HG02571 (cell line): ENCODE data around the gene SPRING1.

Source experiments
- ATAC-seq: cut with Tn5 transposase; IDR thresholded peaks from one replicate; pipeline ENCODE4 v1.9.1; 2021; ENCODE audit warnings: mild to moderate bottlenecking, moderate library complexity; ENCODE audit not compliant: unreplicated experiment

Gene SPRING1

DNA sequence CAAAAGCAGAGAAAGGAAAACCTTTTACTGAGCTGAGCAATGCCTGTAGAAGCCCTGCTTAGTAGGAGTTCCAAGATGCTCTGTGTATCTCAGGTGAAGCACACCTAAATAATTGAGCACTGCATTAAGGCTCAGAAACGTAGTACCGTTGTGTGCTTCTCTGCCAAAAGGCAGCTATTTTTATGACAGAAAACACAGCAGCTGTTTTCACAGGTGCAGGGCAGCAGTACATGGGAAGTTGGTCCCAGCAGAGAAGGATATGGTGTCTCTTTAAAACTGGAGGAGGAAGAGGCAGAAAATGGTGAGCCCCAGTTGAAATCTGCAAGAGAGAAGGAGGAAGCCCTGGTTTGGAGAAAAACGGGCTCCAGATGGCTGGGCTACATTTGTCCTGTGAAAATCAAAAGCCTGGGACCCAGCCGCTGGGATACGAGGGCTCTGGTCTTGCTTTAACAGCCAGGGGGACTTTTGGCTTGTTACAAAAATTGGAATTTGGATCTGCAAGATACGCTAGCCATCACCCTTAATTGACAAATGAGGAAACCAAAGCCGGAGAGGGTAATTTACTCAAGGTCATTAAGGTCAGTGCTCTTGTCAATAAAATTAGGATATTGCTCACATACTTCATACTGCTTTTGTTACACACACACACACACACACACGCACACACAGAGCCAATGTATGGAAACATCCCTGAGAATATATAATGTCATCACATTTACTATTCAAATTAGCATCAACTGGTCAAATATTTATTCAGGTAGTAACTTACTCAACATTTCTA is 27.3 kb downstream of the SPRING1 start:
- no peak for ATAC-seq

DNA sequence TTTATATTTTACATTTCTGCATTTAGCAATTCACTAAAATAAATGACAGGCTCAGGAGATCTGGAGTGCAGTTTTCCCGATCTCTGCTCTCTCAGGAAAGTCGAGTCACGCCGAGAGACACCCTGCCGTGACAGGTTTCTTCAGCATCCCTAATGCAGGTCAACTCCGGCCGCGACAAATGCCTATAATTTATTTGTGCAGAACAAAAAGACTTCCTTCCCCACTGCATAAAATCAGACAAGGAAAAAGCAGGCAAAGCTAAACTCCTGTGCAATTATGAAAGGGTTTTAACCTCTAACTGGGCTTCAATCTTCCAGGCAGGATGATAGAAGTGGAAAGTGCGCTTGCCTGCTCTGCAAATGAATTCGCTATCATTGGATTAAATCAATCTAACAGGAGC is 28.1 kb downstream of the SPRING1 start:
- ATAC-seq: no peak

DNA sequence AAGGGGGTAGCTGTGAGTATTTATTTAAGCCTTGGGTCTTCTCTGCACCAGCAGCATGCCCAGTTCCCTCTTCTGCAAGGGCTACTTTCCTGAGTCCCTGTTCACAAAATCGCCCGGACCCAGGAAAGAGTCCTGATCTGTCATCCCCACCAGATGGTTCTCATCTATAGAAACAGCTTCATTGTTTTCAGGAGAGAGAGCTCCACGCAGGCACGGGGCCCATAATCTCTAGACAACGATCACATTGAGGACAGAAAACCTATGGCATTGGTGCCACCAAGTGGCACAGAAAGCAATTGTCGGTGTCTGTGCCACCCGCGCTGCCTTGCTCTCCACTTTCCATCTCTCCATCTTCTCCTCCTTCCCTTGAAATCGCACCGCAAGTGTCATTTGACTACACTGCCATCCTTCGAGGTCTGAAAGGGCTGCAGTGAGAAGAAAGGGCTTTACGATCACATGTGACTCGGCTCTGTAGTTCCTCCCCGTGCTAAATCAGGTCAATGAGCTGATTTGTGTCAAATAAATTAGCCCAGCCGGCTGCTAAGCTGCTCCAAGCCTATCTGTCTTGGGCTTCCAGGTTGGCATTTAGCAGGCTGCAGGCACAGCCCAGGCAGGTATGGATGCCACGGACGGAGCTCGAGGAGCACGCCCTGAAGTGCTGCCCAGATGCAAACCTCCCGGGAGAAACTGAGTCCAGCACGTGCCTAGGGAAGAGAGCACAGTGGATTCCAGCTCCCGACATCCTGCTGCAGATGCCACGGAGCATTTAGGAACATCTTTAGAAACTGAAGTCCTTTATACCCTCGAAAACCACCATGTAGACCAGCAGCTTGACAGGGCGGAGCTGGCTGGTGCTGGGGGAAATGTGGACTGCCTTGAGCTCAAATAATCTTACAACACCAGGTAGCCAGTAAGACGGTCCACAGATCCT is 28.8 kb downstream of the SPRING1 start:
- no peak for ATAC-seq

DNA sequence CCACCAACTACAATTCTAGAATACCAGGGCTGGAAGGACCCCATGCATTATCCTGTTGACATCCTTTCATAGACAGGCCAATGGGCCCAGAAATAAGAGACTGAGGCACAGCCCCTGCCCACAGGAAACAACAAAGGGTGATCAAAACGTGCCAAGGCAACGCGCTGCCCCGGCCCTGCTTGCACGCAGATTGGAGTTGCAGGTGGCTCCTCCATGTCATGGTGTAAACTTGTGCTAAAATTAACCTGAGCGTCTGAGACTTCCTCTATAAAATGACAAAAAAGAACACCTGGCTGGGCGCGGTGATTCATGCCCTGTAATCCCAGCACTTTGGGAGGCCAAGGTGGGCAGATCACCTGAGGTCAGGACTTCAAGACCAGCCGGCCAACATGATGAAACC is 30.1 kb downstream of the SPRING1 start:
- no peak for ATAC-seq

DNA sequence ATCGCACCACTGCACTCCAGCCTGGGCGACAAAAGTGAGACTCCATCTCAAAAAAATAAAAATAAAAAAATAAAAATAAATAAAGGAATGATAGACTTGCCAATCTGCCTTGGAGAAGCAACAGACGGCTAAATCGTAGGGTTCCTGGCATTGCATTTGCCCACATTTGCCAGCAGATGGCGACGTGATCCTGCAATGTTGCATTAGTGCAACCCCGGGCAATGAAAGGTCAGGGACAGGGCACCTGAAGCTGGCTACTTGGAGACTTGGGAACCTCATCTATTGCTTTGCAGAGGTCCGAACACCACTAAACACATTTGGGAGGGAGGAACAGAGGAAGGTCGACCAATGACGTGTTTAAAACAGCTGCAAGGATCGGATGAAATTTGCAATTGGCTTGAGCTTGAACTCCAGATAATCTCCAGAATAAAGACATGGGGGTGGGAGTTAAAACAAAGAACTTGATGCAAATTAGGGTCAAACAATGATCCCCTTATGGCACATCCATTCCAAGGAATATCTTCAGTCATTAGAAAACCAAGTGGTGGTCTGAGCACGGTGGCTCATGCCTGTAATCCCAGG is 34.6 kb downstream of the SPRING1 start:
- ATAC-seq: no peak

DNA sequence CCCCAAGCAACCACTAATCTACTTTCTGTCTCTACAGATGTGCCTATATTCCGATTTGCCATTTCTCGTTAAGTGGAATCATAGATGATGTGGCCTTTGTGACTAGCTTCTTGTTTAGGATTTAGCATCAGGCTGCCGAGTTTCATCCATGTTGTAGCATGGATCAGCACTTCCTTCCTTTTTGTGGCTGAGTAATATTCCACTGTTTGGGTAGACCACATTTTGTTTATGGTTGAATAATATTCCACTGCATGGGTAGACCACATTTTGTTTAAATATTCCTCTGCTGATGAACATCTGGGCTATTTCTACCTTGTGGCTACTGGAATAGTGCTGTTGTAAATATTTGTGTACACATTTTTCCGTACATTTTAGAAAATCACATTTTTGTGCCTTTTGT is 36.4 kb downstream of the SPRING1 start:
- no peak for ATAC-seq

DNA sequence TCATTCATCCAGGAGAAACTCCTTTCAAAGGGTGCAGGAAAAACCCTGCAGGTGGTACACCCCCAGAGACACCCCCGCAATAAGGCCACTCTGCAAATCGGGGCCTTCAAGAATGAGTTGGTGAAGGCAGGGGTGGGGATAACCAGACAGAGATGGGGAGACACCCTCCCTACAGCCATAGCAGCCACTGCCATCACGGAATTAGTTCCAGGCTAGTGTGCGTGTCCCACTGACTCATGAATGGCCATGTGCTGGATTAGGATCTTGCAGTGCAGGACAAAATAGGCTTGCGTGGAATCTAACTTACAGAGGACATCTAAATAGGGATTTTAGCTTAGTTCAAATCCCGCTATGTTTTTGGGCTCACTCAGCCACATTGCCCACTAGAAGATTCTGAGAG is 37.8 kb downstream of the SPRING1 start:
- no peak for ATAC-seq

DNA sequence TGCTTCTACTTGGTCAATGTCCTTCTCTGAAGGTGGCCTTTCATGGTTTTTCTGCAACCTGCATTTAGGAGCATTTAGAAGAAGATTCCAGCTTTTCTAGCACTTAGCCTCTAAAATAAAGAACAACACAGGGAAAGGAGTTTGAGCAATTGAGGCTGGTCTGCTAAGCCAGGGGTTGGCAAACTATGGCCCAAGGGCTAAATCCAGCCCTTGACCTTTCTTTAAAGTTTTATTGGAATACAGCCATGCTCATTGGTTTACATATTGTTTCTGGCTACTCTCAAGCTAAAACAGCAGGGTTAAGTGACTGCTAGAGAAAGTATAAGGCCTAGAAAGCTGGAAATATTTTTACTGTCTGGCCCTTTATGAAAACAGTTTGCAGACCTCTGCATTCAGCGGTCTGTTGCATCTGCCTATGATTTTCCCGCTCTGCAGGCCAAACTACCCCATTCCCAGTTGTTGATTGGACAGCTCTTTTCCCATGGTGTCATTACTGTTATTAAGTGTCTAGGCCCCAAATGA is 39.3 kb downstream of the SPRING1 start:
- no peak for ATAC-seq

DNA sequence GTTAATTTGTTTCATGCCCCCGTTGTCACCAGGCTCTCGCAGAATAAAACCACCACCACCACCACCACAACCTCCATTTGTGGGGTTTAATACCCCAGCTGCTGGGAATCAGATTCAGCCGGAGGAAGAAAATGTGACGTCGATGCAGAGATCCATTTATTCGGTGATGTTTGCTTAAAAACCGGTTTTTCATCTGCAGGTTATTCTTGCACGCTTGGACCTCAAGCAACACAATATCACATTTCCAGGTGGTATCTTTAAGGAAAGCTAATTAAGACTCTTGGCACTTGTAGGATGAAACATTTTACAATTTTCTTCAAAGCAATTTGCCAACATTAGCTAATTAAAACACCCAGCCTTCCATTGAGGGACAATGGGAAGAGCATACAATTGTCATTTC is 39.8 kb downstream of the SPRING1 start:
- ATAC-seq: no peak

DNA sequence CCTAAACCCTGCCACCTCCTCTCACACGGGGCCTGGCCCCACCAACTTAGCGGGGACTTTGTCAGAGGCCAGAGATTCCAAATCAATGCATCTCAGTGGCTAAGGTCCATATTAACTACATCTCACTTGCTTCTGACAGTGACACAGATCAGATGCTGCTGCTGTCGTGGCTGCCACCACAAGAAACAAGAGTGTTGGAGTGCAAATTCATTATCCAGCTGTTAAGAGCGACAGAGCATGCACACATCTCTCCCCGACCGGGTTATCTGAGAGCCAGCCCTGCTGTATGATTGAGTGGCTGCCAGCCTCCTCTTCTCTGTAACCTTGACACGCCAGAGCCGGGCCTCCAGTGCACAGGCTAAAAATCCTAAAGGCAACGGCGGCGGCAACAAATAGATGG is 40.2 kb downstream of the SPRING1 start:
- ATAC-seq: no peak

DNA sequence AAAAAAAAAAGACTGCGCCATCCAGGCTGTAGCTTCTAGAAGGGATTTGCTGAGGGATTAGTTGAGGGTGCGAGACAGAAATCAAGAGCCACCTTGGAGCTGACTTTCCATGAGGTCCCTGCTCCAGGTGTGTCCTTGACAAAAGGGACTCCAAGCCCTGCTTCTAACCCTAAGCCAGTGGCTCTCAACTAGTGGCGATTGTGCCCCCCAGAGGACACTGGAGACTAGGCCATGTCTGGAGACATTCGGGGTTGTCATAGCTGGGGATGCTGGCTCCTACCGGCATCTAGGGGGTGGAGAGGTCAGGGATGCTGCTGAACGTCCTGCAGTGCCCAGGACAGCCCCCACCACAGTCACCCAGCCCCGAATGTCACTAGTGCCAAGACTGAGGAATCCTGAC is 40.6 kb downstream of the SPRING1 start:
- no peak for ATAC-seq

DNA sequence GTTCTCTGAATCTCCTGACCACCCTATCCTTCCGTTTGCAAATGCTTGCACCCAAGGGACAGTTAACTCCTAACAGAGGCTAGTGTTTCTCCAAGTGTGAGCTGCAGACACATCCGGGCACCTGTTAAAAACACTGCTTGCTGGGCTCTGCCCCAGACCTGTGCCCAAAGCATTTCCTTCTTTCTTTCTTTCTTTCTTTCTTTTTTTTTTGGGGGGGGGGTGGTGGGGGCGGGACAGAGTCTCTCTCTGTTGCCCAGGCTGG is 42.5 kb downstream of the SPRING1 start:
- ATAC-seq: no peak

DNA sequence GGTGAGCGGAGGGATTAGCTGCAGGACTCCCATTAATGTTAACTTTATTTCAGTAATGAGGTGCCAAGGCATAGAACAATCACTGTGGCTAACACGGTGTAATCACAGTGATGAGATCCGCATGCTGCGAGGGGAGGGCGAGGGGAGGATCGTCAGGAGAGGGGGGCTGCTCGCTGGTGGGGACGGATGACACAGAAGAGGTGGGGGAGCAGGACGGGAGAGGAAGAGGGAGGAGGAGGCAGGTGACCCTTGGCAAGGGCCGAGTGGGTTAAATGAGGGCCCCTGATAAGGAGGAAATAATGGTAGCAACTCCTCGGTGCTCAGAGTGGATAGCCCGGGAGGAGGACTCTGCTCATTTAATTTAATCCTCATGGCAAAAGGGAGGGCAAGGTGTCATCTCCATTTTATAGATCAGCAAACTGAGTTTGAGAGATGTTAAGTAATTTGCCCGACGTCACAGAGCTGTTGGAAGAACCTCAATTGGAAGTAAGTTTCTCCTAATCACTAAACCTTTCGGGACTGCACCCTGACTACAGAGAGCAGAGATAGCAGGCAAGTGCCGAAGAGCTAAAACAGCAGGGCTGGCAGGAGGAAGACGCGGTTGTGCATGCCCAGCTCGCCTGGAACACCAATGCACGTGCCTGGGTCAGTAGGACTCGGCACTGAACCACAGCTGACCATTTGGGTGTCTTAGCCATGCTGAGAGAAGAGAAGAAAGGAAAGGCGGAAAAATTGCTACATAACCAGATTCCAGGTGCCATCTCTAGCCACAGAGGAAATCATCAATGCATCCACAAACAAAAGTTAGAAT is 43.0 kb downstream of the SPRING1 start:
- no peak for ATAC-seq

DNA sequence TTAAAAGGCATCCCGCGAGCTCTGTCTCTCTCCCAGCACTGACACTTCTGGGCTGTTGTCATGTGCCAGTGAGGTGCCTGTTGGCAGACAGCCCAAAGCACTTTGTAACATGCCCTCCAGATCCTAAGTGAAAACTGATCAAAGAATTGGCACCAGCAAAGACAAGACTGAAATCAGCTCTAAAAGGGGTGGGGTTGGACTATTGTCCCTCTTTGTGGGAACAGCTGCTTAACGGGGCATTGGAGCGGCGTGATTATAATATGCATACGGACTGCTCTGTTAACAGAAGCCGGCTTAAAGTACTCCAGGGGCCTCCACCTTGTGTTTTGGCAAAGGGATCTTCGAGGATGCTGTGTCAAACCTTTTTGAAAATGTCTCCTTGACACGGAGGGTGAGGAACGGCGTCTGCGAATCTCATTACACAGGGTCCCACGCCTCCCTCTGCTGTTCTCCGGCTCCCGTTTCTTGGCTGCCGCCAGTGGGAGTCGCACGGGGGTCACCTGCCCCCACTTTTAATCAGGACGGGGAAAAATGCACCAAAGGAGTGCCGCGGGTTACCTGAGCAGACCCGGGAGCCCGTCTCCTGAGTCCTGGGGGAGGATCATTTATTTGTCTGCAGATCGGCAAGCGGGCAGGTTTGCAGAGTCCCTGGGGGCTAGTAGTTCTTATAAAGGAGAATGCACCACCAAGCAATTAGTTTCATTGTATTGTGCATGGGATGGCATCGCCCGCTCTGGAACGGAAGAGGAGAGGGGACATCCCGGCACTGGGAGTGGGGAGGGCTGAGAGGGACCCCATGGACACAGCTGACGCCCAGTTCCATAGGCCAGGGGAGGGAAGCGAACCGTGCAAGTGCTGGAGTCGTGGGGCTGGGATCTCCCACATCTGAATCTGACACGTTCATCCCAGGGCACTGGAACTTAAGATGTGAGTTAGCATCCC is 44.3 kb downstream of the SPRING1 start:
- no peak for ATAC-seq

DNA sequence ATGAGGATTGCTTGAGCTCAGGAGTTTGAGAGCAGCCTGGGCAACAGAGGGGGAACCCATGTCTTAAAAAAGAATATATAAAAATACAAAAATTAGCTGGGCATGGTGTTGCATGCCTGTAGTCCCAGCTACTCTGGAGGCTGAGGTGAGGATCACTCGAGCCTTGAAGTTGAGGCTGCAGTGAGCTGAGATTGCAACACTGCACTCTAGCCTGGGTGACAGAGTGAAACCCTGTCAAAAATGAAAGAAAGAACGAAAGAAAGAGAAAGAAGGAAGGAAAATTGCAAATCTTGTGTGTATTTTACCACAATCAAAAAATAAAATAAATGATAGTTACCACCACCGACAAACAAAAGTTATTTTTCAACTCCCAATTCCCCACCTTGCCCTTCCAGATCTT is 45.3 kb downstream of the SPRING1 start:
- no peak for ATAC-seq

DNA sequence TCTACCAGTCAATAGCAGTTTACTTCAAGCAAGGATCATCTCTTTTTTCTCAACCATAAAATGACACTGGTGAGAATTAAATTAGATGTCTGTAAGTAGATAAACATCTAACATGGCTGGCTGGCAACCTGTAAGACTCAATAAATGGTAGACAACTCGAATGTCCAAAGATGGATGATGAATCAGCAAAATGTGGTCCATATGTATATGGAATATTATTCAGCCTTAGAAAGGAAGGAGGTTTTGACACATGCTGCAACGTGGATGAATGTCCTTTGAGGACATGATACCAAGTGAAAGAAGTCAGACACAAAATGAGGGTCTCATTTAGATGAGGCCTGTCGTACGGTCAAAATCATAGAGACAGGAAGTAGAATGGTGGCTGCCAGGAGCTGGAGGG is 46.2 kb downstream of the SPRING1 start:
- ATAC-seq: no peak

DNA sequence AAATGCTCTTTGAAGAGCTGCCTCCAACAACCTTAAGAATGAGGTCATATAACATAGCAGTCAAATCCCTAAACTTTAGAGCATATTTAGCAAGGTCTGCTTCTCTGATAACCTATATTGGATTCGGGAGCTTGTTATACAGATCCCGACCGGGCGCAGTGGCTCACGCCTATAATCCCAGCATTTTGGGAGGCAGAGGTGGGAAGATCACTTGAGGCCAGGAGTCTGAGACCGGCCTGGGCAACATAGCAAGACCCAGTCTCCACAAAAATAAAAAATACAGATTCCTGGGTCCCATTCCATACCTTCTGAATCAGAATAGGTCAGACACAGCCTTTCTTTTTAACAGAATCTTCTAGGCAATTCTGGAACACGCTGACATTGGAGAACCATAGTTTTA is 46.7 kb downstream of the SPRING1 start:
- no peak for ATAC-seq

DNA sequence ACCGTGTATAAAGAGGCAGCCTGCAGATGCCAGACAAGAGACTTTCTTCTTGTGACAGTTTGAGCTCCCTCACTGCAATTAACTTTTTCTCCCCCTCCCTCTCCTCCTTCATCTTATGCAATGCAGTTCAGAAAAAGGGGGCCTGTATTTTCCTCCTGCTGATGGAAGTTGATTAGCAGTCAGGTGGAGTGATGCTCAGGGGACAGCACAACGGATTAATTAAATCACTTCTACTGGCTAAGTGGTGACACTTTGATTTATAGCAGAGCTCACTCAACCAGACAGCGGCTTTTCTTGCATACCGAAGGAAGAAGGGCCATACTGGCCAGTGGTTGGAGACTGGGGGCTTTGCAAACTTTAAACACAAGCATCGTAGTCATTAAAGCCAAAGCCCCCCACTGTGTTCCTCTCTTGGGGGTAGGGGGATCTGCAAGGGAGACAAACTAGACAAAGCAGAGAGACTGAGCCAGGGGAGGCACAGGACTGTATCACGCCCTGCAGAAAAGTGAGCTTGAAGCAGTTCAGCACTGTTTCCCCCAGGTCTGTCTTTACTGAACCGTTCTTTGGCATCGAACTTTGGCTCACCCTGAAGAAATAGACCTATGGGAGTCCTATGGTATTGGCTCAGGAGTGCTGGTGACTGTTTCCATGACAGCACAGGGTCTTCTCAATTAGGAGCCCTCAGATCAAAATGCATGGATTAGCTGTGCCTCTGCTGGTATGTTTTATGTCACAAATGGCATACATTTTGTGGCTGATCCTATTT is 47.7 kb downstream of the SPRING1 start:
- no peak for ATAC-seq

DNA sequence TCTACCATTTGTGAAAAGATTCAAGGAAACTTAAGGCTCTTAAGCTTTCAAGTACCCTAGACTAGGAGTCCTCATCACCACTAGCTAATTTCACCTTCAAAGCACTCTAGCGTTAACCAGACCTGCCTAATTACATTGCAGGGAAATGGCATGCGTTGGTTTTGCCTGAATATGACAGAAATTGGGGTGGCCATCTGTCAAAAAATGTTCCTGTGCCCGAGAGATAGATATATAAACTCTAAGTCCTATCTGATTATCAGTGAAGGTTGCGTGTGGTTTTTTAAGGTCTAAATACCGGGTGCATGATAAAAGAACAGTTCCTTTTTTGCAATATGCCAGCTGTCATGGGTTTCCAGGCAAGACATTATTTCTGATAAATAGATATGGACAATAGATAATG is 48.3 kb downstream of the SPRING1 start:
- no peak for ATAC-seq
